NCI-H187 treated with DMSO at 0.1 percent for 48 hours (cell line): ENCODE results near the gene FOXE3.

Source experiments
- DNase-seq: peaks from one replicate; lab custom pipeline; 2025; lab: John Stamatoyannopoulos, UW

Gene FOXE3

DNA sequence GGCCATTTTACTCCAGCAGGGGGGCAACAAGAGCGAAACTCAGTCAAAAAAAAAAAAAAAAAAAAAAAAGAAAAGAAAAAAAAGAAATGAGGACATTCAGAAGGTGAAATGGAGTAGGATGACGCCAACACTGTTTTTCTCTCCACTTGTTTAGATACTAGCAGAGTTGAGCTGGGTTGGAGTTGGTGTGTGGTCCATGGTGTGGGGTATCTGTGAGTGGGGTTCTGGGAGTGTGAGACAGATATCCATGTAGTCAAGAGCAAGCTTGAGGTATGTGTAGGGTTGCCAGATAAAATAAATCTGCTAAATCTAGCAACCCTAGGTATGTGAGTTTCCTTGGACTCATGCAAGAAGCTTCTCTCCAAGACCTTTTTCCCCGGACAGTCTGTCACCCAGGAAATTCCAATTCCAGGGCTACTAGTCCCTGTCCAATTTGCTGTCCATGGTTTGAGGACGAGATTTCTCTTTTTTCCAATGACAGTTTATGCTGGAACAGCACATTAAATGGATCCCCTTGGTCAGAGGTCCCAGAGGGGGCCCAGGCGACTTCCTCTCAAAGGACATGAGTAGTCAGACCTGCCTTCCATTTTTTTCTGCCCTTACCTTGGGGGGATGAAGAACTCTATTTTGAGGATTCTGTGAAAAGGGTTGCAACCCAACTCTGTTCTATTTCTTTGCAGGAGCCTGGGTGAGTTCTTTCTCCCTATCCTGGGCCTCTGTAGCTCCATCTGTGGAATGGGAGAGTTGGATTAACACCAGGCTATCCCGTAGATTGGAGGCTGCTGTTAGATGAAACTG, 19.6 kb downstream of the FOXE3 start:
- no peak for DNase-seq

DNA sequence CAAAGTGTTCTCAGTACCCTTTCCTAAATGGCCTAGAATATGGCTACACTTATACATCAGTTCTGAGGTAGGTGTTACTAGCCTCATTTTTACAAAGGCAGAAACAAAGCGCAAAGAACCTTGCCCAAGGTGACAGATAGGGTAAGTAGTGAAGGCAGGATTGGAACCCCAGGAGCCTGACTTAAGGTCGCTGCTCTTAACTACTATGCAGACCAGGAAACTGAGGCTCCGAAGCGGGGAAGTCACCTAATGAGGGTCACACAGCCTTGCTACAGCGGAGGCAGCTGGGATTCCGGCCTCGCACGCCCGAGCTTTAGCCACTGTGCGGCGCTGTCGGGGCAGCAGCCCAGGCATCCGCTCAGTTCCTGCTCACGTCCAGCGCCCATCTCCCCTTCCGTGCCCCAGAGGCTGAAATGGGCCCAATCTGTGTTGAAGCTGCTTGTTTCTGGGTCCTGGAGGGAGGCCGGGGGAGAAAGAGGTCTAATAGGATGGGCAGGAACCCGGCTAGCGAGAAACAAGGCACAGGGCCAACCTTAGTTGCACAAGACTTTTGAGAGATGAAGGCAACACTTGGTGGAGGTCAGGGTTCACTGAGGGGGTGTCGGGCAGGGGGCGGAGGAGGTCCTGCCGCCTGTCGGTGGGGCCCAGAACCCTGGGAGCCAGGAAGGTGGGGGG, 20.4 kb downstream of the FOXE3 start:
- DNase-seq: no peak

DNA sequence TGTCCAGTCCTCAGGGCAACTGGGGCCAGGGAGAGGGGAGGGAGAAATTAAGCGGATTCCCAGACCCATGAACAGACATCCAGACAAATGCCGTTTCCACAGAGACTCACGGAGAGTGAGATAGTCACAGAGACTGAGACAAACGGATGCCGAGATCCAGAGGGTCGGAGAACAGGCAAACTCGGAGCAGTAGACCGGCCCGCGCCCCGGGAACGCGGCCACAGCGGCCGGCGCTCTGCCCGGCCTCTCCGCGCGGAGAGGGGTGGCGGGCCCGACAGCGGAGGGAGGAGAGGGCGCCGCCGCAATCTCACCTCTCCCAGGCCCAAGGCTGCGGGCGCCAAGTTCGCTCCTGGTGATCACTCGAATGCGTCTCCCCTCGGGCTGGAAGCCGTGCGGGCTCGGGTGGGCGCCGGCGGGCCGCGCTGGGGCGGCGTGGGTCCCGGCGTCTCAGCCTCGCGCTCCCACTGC, 20.9 kb downstream of the FOXE3 start:
- no peak for DNase-seq

DNA sequence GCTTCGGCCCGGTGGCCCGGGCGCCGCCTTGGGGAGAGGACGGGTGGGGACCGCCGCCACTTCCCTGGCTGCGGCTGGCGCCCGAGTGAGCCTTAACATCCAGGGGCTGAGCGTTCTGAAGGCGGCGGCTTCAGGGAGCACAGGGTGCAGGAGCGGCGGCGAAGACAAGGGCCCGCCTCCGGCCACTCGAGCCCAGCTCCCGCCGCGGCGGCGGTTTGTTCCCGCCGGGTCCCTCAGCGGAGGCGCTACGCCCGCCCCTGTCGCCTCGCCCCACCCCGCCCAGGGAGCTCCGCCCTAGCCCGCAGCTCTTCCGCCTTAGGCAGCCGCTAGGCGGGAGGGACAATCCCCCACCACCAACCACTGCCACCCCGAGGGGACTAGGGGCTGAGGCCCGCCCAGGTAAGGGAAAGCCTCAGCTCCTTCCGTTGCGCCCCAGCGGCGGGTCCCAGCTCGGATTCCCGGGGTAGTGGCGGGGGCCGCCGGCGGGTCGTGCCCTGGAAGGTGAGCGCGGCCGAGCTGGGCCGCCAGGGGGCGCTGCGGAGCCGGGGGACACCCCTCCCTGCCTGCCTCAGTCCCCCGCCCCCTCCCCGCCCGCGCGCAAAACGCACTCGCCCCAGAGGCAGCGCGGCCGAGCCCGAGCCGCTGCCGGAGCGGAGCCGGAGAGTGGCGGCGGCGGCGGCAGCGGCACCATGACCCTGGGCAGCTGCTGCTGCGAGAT, 21.5 kb downstream of the FOXE3 start, which contains the start of gene FOXD2:
Gene FOXD2 (plus strand): TSS at position 598 of the 718 bp plus-strand sequence. CDS start 92 bp downstream, at position 690.
- DNase-seq: no peak

DNA sequence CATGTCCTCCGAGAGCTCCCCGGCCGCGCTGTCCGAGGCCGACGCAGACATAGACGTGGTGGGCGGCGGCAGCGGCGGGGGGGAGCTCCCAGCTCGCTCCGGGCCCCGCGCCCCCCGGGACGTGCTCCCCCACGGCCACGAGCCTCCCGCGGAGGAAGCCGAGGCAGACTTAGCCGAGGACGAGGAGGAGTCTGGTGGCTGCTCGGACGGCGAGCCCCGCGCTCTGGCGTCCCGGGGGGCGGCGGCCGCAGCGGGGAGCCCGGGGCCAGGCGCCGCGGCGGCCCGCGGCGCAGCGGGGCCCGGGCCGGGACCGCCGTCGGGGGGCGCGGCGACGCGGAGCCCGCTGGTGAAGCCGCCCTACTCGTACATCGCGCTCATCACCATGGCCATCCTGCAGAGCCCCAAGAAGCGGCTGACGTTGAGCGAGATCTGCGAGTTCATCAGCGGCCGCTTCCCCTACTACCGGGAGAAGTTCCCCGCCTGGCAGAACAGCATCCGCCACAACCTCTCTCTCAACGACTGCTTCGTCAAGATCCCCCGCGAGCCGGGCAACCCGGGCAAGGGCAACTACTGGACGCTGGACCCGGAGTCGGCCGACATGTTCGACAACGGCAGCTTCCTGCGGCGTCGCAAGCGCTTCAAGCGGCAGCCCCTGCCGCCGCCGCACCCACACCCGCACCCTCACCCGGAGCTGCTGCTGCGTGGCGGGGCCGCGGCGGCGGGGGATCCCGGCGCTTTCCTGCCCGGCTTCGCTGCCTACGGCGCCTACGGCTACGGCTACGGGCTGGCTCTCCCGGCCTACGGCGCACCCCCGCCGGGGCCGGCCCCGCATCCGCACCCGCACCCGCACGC, 22.3 kb downstream of the FOXE3 start:
- no peak for DNase-seq

DNA sequence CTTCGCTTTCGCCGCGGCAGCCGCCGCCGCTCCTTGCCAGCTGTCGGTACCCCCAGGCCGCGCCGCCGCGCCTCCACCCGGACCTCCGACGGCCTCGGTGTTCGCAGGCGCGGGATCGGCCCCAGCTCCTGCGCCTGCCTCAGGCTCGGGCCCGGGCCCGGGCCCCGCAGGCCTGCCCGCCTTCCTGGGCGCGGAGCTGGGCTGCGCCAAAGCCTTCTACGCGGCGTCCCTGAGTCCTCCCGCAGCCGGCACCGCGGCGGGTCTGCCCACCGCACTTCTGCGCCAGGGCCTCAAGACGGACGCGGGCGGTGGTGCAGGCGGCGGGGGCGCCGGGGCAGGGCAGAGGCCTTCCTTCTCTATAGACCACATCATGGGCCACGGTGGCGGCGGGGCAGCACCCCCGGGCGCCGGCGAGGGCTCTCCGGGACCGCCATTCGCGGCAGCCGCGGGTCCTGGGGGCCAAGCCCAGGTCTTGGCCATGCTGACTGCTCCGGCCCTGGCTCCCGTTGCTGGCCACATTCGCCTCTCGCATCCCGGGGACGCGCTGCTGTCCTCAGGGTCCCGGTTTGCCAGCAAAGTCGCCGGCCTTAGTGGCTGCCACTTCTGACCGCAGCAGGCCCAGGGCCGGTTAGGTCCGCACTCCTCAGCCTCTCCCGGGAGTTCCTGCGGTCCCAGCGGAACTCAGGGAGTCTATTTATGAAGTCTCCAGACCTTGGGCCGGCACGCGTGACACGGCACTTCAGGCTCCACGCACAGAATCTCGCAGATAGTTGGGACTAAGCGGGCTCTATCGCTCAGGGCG, 23.1 kb downstream of the FOXE3 start:
- no peak for DNase-seq

DNA sequence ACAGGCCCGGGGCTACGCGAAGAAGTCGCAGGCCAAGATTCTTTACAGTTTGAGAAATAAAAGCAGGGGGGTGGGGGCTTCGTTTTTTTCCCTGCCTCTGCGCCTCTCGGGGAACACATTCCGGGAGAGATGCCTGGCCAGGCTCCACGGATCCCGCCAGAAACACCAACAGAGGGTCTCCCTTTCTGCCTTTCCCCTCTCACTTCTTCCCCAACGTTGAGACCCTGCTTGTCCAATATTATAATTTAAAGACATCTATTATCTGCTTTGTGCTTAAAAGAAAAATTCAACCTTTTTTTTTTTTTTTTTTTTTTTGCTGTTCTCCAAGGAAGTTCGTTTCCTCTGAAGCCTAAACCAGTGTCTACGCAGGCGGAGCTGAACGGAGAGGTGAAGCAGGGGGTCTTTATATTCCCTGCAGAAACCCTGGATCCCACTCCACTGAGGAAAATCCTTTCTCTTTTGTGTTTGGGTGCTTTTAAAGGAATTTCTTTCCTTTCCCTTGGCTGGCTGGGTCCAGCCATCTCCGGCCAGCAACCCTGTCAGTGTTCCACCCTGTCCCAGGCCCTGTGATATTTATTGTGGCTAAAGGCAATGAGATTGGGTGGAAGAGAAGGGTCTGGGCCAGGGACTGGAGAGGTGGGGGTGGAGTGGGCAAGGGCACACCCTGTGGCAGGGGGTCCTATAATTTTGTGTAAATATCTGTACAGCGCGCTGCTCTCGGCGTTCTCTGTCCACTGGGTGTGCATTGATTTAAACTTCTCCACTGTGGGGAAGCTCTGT, 23.9 kb downstream of the FOXE3 start:
- DNase-seq: no peak

DNA sequence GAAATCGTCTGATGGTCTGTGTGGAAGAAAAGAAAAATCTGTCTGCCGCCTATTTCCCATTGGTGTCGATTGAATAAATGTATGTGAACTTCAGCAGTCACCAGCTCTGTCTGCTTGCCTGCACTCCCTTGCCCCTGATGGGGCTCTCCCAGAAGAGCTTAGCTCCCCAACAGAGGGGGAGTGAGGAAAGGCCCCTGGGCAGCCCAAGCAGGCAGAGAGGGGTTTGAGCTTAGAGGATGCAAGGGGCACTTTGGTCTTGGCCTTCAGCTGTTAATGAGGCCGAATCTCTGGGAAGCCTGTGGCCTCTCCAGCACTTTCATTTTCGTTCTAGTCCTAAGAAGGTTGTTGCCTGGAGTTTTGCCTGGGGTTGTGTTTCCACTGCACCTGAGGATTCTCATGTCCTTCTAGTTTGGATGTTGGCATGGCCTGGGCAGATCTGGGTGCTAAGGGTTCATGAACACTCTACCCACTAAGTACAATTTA, 24.6 kb downstream of the FOXE3 start:
- DNase-seq: no peak

DNA sequence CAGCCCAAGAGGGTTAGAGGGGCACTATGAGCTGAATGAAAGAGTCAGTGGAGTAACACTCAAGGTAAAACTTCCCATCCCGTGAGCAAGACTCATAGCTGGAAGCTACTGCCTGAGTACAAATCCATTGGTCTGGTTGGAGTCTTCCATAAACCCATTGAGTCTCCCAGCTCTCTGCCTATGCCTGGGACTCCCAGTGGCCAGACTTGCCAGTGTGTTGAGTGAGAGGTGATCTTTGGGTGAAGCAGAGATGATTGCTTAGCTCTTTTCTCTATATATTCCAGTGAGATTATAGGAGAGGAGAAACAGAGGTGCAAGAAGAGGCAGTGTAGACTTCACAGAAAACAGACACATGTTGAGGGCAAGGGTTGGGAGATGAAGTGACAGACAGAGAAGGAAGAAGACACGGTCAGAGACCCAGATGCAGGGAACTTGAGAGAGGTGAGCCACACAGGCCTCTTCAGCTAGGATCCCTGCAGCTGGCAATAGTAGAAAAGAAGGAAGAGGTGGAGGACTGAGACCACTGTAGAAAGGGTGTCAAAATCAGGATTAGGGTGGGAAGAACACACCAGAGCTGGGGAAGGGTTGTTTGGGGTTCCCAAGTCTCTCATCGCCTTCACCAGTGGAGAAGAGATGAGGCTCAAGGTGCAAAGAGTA, 25.5 kb downstream of the FOXE3 start:
- DNase-seq: no peak

DNA sequence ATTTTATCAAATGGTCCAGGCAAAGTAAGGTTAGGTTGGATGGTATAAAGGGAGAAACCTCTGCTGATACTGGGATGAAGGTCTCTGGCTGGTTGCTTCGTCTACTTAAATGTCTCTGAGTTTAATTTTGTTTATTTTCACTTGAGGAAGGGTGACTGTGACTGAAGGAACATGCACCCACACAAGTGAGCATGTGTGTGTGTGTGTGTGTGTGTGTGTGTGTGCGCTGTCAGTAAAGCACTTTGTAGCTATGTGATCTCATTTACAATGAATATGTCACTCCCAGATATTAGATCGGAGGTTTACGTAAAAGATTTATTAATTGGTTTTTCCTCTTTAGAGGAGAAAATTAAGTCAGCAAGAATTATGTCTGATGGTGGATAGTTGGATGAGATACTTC, 26.1 kb downstream of the FOXE3 start:
- DNase-seq: no peak

DNA sequence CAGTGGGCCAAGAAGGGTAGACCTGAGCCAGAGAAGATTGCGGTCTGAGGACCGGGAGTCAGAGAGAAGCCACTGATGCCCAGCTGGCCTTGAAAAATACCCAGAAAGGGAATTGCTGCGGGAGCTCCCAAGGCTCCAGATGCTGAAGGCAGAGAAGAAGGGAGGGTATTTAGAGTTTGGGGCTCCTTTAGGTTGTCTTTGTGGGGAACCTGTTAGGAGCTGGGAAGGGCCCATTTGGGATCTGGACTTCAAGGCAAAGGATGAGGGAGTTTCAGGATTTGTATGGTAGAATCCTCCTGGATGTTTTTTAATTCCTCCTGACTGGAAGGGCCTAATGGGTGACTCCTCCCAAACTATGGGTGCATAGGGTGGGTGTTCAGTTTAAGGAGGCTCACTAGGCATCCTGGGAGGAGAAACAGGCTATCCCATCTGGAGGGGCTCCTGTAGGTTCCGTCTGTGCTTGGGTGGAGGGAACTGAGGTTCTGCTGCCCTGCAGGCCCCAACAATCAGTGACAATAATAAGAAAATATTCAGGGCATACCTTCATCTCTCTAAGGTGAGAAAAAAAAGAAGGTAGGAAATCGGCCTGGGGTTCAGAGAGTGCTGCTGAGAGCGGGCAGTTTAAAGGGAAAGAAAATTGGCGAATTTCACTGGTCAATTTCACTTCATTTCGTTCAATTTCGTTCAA, 26.9 kb downstream of the FOXE3 start:
- DNase-seq: no peak

DNA sequence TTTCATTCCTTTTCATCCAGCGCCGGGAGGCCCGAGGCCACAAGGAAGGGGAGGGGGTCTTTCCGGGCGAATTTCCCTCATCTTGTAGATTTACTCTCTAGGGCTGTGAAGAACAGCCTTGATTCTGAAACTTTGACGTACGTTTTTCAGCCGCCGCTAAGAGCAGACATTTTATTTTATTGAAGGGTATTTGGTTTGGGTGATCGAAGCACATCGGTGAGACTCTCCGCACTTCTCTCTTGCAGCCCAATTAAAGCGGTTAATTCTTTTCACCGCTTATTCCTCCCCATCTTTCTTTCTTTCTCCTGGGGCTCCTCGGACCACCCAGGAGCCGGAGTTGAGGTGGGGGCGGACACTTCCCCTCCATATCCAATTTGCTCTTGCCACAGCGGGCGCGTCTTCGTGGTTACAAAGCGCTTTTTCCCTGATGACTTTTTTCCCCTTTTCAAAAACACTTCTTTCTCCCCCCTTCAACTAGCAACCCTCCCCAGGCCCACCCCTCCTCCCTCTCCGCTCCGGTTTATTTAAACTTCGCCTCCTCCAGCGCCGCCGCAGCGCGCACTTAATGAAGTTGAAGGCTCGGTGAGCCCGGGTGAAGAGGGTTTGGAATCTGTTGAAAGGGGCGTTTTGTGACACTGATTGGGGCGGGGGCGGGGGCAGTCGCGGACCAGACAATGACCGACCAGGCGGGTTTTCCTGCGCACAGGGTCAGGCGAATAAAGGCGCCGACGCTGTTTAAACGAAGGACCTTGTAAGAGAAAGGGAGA, 27.6 kb downstream of the FOXE3 start:
- no peak for DNase-seq

DNA sequence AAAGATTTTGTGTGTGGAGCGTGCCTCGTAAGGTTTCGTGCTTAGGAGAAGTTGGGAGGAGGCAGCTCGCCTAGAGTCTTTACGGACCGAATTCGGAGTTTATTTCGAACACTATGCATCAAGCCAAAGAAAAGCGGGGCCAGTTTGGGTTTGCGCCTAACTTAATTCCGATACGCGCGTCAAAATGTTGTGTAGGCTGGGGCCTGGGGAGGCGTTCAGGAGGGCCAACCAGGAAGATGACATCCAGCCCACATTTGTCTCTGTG, 28.1 kb downstream of the FOXE3 start:
- no peak for DNase-seq

DNA sequence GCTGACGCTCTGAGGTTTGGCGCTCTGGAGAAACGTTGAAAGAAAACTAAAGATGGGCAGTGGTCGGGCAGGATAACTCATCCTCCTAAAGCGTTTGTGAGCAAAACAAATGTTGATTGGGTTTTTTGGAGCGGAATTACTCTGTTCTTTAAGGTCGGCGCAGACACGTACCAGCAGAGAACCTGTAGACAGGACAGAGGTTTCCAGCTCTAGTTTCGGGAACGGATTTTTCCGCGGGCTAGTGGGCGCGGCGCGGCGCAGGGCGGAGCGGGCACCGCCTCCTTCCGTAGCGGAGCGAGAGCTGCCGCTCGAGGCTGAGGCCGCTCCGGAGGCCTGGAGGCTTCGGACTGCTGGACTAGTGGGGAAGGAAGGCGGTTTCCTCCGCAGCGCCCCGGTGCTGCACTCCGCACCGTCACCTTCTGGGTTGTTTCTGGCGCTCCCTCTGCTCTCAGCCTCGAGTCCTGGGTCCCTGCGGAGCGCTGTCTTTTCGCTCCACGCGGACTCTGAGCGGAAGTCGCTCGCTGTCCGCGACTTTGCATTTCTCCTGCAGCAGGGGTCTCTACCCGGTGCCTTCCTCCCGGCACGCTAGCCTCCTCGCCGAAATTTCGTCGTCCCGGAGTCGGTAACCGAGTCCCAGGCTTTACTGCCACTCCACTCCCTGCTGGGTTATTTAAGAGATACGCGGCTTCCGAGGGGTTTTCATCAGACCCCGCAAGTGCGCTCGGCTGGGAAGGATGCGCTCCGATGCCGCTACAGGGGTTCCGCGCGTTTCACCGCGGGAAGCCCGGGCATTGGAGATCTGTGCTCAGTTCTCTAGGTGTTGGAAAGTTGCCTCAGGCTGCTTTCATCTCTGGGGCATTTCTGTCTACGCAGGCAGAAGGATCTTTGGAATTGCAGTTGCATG, 28.7 kb downstream of the FOXE3 start:
- no peak for DNase-seq

DNA sequence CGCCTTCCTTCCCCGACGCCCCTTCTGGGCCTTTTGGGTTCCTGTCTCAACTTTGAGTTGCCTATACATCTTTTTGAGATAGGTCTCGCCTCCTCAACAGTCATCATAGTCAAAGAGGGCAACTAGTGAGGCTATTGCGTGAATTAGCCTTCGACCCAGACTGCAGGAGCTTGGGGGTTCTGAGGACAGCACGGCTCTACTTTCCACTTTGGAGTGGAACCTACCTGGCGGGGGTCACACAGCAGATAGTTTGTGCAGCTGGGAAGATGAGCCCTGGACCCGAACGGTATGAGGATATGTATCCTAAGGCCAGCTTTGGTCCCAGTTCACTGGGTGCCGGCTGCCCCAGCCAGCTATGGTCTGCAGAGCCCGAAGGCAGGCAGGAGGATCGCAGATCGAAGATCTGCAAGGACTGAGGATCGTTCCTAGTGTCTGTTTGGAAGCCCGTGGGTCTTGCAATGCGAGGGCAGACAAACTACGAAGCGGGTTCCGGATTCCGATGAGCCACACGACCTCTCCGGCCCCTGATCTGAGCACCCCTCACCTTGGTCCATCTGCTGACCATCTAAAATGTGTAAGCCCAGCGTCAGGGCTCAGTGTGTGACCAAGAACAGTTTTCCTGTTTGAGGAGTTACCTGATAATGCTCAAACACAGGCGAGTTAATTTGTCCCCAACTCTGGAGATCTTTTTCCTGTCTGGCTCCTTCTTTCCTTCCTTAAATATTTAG, 29.9 kb downstream of the FOXE3 start:
- DNase-seq: no peak

DNA sequence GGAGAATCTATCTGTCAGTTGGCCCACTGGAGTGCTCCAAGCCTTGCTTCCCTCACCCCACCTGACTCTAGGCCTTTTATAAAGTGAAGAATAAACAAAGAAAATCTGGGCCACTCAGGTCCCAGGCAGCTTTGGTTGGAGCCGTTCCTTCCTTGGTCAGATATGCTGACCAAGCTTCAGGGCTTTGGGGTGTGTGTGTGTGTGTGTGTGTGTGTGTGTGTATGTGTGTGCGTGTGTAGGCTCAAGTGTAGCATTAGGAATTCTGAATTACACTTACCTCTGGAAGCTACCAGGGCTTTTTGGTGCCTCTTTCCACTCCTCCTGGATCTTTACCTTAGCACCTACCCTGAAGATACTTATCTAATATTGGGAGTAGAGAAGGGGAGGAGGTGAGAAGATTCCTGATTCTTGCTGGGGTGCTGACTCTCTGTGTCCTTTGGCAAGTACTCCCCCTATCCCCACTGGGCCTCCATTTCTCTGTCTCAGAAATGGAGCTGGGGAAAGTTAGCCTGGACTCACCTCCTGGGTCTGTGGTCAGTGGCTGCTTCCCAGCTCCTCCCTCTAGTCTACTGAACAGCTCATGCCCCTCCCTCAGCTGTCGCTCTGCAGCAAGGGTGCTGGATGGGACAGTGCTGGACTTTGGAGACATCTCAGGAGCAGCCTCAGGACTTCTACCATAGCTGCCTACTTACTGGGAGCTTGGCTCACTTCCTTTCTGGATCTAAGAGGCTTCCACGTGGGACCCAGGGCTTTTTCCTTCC, 32.6 kb downstream of the FOXE3 start:
- no peak for DNase-seq
